ENCODE measurements around the gene TLE2.
"Not testable (repeated sequence)": the region's sequence is repeated elsewhere in the genome, so short reads cannot be mapped to it uniquely, and the experiment has no call there.

TLE2 gene

GRCh38 chr19:3001235-3001800, 27.8 kb downstream of the TLE2 start:
- Mint-ChIP-seq H3K27me3 (ENCODE audit: low read depth) (peaks cover 17% of the 10 kb centered on the region), H3K27ac (no peak overlapping the region), H3K9me3 (peaks cover 3% of the 10 kb centered on the region), H3K36me3 (ENCODE audit: low read depth) (peaks cover 22% of the 10 kb centered on the region), H3K4me1 (no peaks in the 10 kb centered on the region), H3K4me3 (no peak overlapping the region)
- TF ChIP-seq, protein P1, sequence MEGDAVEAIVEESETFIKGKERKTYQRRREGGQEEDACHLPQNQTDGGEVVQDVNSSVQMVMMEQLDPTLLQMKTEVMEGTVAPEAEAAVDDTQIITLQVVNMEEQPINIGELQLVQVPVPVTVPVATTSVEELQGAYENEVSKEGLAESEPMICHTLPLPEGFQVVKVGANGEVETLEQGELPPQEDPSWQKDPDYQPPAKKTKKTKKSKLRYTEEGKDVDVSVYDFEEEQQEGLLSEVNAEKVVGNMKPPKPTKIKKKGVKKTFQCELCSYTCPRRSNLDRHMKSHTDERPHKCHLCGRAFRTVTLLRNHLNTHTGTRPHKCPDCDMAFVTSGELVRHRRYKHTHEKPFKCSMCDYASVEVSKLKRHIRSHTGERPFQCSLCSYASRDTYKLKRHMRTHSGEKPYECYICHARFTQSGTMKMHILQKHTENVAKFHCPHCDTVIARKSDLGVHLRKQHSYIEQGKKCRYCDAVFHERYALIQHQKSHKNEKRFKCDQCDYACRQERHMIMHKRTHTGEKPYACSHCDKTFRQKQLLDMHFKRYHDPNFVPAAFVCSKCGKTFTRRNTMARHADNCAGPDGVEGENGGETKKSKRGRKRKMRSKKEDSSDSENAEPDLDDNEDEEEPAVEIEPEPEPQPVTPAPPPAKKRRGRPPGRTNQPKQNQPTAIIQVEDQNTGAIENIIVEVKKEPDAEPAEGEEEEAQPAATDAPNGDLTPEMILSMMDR (IDR thresholded peaks at IDR 0.05; ENCODE audit: unreplicated experiment in 3 of 3) = no peak

DNA sequence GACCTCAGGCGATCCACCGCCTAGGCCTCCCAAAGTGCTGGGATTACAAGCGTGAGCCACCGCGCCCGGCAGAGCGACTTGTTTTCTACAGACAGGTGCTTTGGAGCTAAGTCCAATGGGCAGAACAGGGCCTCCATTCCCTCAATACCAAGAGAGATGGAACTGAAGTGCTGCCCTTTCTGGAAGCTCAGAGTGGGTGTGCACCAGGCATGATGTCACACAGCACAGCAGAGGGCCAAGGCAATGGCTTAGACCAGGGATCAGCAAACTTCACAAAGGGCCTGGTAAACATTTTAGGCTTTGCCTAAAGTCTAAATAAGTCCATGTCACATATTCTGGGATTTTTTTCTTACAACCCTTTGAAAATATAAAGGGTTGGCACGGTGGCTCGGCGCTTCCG, 30.4 kb downstream of the TLE2 start:
- TF ChIP-seq, protein P1 (IDR thresholded peaks at IDR 0.05; ENCODE audit: unreplicated experiment in 3 of 3) = no peak
- peaks cover 11% of the 10 kb centered on the region for H3K27me3 Mint-ChIP-seq (ENCODE audit: low read depth)
- H3K27ac Mint-ChIP-seq = no peak overlapping the region
- no peaks in the 10 kb centered on the region for H3K4me1 Mint-ChIP-seq
- H3K36me3 Mint-ChIP-seq (ENCODE audit: low read depth) = peaks cover 22% of the 10 kb centered on the region
- H3K4me3 Mint-ChIP-seq = no peak overlapping the region
- peaks cover 3% of the 10 kb centered on the region for H3K9me3 Mint-ChIP-seq

GRCh38 chr19:2997720-2998119, 31.4 kb downstream of the TLE2 start:
- Mint-ChIP-seq H3K27ac (no peak overlapping the region), H3K36me3 (ENCODE audit: low read depth) (peaks cover 22% of the 10 kb centered on the region), H3K27me3 (ENCODE audit: low read depth) (peaks cover 14% of the 10 kb centered on the region), H3K4me1 (no peaks in the 10 kb centered on the region), H3K9me3 (peaks cover 3% of the 10 kb centered on the region), H3K4me3 (no peak overlapping the region)
- TF ChIP-seq, protein P1 (IDR thresholded peaks at IDR 0.05; ENCODE audit: unreplicated experiment in 3 of 3) = no peak

DNA sequence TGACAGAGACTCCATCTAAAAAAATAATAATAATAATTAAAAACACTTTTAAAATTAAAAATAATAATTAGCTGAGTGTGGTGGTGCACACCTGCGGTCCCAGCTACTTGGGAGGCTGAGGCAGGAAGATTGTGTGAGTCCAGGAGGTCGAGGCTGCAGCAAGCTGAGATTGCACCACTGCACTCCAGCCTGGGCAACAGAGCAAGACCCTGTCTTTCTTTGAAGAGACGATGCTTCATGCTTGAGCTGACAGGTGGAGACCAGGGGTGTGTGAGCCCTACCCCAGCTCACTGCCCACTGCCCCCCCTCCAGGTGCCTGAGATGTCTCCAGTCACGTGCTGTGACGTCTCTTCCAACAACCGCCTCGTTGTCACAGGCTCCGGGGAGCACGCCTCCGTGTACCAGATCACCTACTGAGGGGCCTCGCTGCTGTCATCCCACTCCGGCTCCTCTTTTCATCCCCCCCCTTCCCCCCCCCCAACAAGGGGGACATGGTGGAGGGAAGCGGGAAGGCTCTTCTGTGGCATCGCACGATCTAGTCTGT, 34.4 kb downstream of the TLE2 start:
- no peaks in the 10 kb centered on the region for H3K4me1 Mint-ChIP-seq

DNA sequence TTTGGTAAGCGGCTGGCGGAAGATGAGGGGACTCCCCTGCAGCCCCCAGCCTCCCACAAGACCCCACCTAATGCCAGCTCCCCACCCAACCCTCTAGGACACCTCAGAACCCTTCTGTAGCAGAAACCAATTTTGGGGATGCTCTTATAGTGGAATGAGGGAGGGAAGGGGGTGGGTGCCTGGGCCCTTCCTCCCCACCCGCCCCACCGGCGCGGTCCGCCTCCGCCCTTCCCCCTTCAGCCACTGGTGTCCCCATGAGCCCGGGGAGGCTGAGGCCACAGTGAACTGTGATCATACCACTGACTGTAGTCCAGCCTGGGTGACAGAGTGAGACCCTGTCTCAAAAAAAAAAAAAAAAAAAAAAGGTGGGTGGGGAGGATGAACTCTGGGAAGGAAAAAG, 35.5 kb downstream of the TLE2 start:
- Mint-ChIP-seq H3K9me3 (no peaks in the 10 kb centered on the region), H3K4me1 (no peaks in the 10 kb centered on the region), H3K4me3 (no peak overlapping the region), H3K27me3 (ENCODE audit: low read depth) (peaks cover 21% of the 10 kb centered on the region), H3K27ac (no peak overlapping the region), H3K36me3 (ENCODE audit: low read depth) (peaks cover 12% of the 10 kb centered on the region)
- TF ChIP-seq, protein P1 (IDR thresholded peaks at IDR 0.05; ENCODE audit: unreplicated experiment in 3 of 3) = no peak

More for the DNA sequence above, 34.4 kb downstream of the TLE2 start:
- H3K27me3 Mint-ChIP-seq (ENCODE audit: low read depth) = peaks cover 21% of the 10 kb centered on the region
- no peak overlapping the region for H3K4me3 Mint-ChIP-seq
- no peak overlapping the region for H3K27ac Mint-ChIP-seq
- H3K36me3 Mint-ChIP-seq (ENCODE audit: low read depth) = peaks cover 19% of the 10 kb centered on the region
- H3K9me3 Mint-ChIP-seq = peaks cover 3% of the 10 kb centered on the region
- TF ChIP-seq, protein P1 (IDR thresholded peaks at IDR 0.05; ENCODE audit: unreplicated experiment in 3 of 3) = no peak

- Mint-ChIP-seq H3K4me3 (no peak overlapping the region), H3K9me3 (no peaks in the 10 kb centered on the region), H3K4me1 (no peaks in the 10 kb centered on the region), H3K36me3 (ENCODE audit: low read depth) (peaks cover 10% of the 10 kb centered on the region), H3K27ac (no peak overlapping the region), H3K27me3 (ENCODE audit: low read depth) (peaks cover 21% of the 10 kb centered on the region)
- TF ChIP-seq, protein P1 (IDR thresholded peaks at IDR 0.05; ENCODE audit: unreplicated experiment in 3 of 3) = no peak
Observed at GRCh38 chr19:2992958-2993357, 36.1 kb downstream of the TLE2 start.

GRCh38 chr19:2992333-2992732, 36.7 kb downstream of the TLE2 start:
- not testable (repeated sequence) for H3K36me3 Mint-ChIP-seq (ENCODE audit: low read depth); H3K4me3 Mint-ChIP-seq; H3K9me3 Mint-ChIP-seq; H3K27ac Mint-ChIP-seq; H3K4me1 Mint-ChIP-seq
- H3K27me3 Mint-ChIP-seq (ENCODE audit: low read depth) = peaks cover 21% of the 10 kb centered on the region

Measured in nephron (organoid).